Prostate gland (tissue), 2 donors: Measurements from ENCODE around the gene WNK2.

ENCODE experiments used
- CTCF ChIP-seq, 4 experiments: fragments of 200-600 bp in 2 of 4; fragments of 450-650 bp in 2 of 4; sonication (generic) in 2 of 4; IDR thresholded peaks; 1 replicate in 3 of 4; 2 replicates in 1 of 4; pipeline ENCODE4 v1.5.1; 2016 to 2019; ENCODE audit warnings: antibody characterized with exemption in 4 of 4, mild to moderate bottlenecking in 2 of 4, moderate library complexity in 2 of 4
- POLR2A ChIP-seq: fragments of 450-650 bp; IDR thresholded peaks from one replicate; pipeline ENCODE4 v1.6.1; 2016; ENCODE audit warnings: antibody characterized with exemption, mild to moderate bottlenecking

GRCh38 chr9:93288341-93288740 lies 104.4 kb downstream of the WNK2 start:
- TF ChIP-seq POLR2A (no peak), CTCF (IDR thresholded peaks at IDR 0.05) (no peak)
